GM23338 (cell line): ENCODE results near the gene CDC26.

Source experiments
- CREB1 ChIP-seq: fragments of 250-450 bp; sonication (Bioruptor Pico); IDR thresholded peaks from 2 replicates; pipeline ENCODE4 v1.5.0; 2020; ENCODE audit warnings: low read depth, mild to moderate bottlenecking, moderate library complexity
- CTCF ChIP-seq, 2 experiments: fragments of 200-600 bp in 1 of 2; sonication (generic) in 1 of 2; conservative IDR thresholded peaks; 2 replicates each; pipeline versions ENCODE4 v1.5.1 to v1.6.1; 2016 to 2017; ENCODE audit warnings: antibody characterized with exemption in 2 of 2, low read depth in 2 of 2, mild to moderate bottlenecking in 2 of 2, moderate library complexity in 1 of 2
- EZH2phosphoT487 ChIP-seq: fragments of 200-600 bp; sonication (generic); IDR thresholded peaks from one replicate; pipeline ENCODE4 v1.8.1; 2018; ENCODE audit warnings: antibody characterized with exemption; ENCODE audit not compliant: unreplicated experiment

- TF ChIP-seq EZH2phosphoT487 (no peak), CTCF (conservative IDR thresholded peaks at IDR 0.05; ENCODE audit: low read depth in 2 of 2) (peak in 1 of 2 experiments; percentile 26; a peak in 1 of 4 replicates), CREB1 (CRISPR knock-in tag) (no peak)
Observed at GRCh38 chr9:113317777-113318176, 42.4 kb upstream of the CDC26 start.
